HL-60 (cell line): ENCODE measurements around the gene PDIA4.

ENCODE experiments used
- DNase-seq, 2 experiments: peaks; one replicate each; pipeline ENCODE4 v3.0.0-alpha.2; 2010 to 2020; ENCODE audit warnings: low read depth in 1 of 2, low spot score in 1 of 2
- H3K27ac ChIP-seq: fragments of 250-450 bp; sonication (Bioruptor Pico); replicated peaks from 2 replicates; pipeline ENCODE4 v1.5.1; 2020; ENCODE audit warnings: mild to moderate bottlenecking, moderate library complexity
- H3K27me3 ChIP-seq: fragments of 250-450 bp; sonication (Bioruptor Pico); 2 replicates; pipeline ENCODE4 v1.5.1; 2021; ENCODE audit warnings: mild to moderate bottlenecking, moderate library complexity; ENCODE audit not compliant: insufficient read depth, poor library complexity, severe bottlenecking
- H3K4me3 ChIP-seq: replicated peaks from 2 replicates; pipeline ENCODE4 v1.5.1; 2011; ENCODE audit warnings: mild to moderate bottlenecking, control low read depth, low read length; ENCODE audit not compliant: insufficient read depth
- CTCF ChIP-seq: IDR thresholded peaks from one replicate; pipeline ENCODE4 v1.5.1; 2011; ENCODE audit warnings: low read length, control low read depth, inconsistent platforms; ENCODE audit not compliant: insufficient read depth
- GABPA ChIP-seq: IDR thresholded peaks from 2 replicates; pipeline ENCODE4 v1.6.1; 2012; ENCODE audit warnings: low read depth
- POLR2AphosphoS5 ChIP-seq: IDR thresholded peaks from 2 replicates; pipeline ENCODE4 v1.6.1; 2012; ENCODE audit warnings: low read depth
- REST ChIP-seq: IDR thresholded peaks from 2 replicates; pipeline ENCODE4 v1.6.1; 2012; ENCODE audit warnings: low read depth; ENCODE audit not compliant: insufficient replicate concordance
- SPI1 ChIP-seq: IDR thresholded peaks from 2 replicates; pipeline ENCODE4 v1.6.1; 2012; ENCODE audit warnings: low read depth, mild to moderate bottlenecking, borderline replicate concordance

The PDIA4 gene

GRCh38 chr7:149001427-149002068, 26.8 kb downstream of the PDIA4 start:
- Histone ChIP-seq H3K27ac (no peak overlapping the region), H3K27me3 (no peaks in the 10 kb centered on the region), H3K4me3 (no peak overlapping the region)
- DNase-seq: no peak
- TF ChIP-seq GABPA (no peak), SPI1 (no peak), POLR2AphosphoS5 (no peak), REST (no peak), CTCF (no peak)

- TF ChIP-seq SPI1: no peak
- no peak for TF ChIP-seq GABPA
- no peak for TF ChIP-seq CTCF
- no peak for TF ChIP-seq POLR2AphosphoS5
- no peak for TF ChIP-seq REST
- no peak overlapping the region for H3K4me3 ChIP-seq
These were observed 27.3 kb downstream of the PDIA4 start for GRCh38 chr7:149000961-149001360.

GRCh38 chr7:148999192-148999591, 29.1 kb downstream of the PDIA4 start:
- DNase-seq: no peak
- H3K27ac ChIP-seq: no peak overlapping the region
- no peaks in the 10 kb centered on the region for H3K27me3 ChIP-seq
- TF ChIP-seq GABPA (no peak), POLR2AphosphoS5 (no peak), CTCF (no peak), REST (no peak), SPI1 (no peak)
- H3K4me3 ChIP-seq: no peak overlapping the region

More at GRCh38 chr7:149000961-149001360, 27.3 kb downstream of the PDIA4 start:
- no peak for DNase-seq
- no peaks in the 10 kb centered on the region for H3K27me3 ChIP-seq
- no peak overlapping the region for H3K27ac ChIP-seq
